DND-41 (cell line): ENCODE measurements around the gene PCCB.

Source experiments
- ATAC-seq: fragments of 200-7000 bp; cut with Tn5 transposase; 3 replicates; pipeline ENCODE4 v1.9.1; 2021; ENCODE audit warnings: low read depth; ENCODE audit not compliant: insufficient read depth
- DNase-seq: peaks from one replicate; pipeline ENCODE4 v3.0.0-alpha.2; 2020
- H2AFZ ChIP-seq: 2 replicates; pipeline ENCODE4 v1.6.0; 2012; ENCODE audit warnings: low read depth, low read length
- H3K27ac ChIP-seq: 2 replicates; pipeline ENCODE4 v1.5.1; 2012; ENCODE audit warnings: low read length, inconsistent platforms
- H3K27me3 ChIP-seq: fragments of 200-600 bp; sonication (generic); 2 replicates; pipeline ENCODE4 v1.6.0; 2012; ENCODE audit warnings: low read length, mild to moderate bottlenecking, inconsistent platforms; ENCODE audit not compliant: insufficient read depth, poor library complexity
- H3K36me3 ChIP-seq: 2 replicates; pipeline ENCODE4 v1.5.1; 2012; ENCODE audit warnings: low read length, inconsistent platforms; ENCODE audit not compliant: insufficient read depth
- H3K4me1 ChIP-seq: 2 replicates; pipeline ENCODE4 v1.5.1; 2012; ENCODE audit warnings: mild to moderate bottlenecking, low read length; ENCODE audit not compliant: insufficient read depth
- H3K4me2 ChIP-seq: 2 replicates; pipeline ENCODE4 v1.6.0; 2012; ENCODE audit warnings: mild to moderate bottlenecking, moderate library complexity, low read length, inconsistent platforms; ENCODE audit not compliant: insufficient read depth
- H3K4me3 ChIP-seq, 2 experiments: fragments of 200-600 bp in 1 of 2; shearing (Covaris generic) in 1 of 2; 2 replicates each; pipeline ENCODE4 v1.5.1; 2012 to 2016; ENCODE audit warnings: inconsistent platforms in 2 of 2, low read length in 2 of 2, mild to moderate bottlenecking in 2 of 2, low read depth in 1 of 2, moderate library complexity in 1 of 2
- H3K79me2 ChIP-seq: 2 replicates; pipeline ENCODE4 v1.6.0; 2012; ENCODE audit warnings: low read length, inconsistent platforms; ENCODE audit not compliant: insufficient read depth
- H3K9ac ChIP-seq: 2 replicates; pipeline ENCODE4 v1.6.0; 2012; ENCODE audit warnings: low read depth, mild to moderate bottlenecking, inconsistent platforms, low read length, moderate library complexity
- H3K9me3 ChIP-seq: 2 replicates; pipeline ENCODE4 v1.5.1; 2012; ENCODE audit warnings: low read length, moderate library complexity, mild to moderate bottlenecking, inconsistent platforms; ENCODE audit not compliant: insufficient read depth, severe bottlenecking
- H4K20me1 ChIP-seq: 2 replicates; pipeline ENCODE4 v1.6.0; 2012; ENCODE audit warnings: low read length; ENCODE audit not compliant: insufficient read depth
- EZH2 ChIP-seq: IDR thresholded peaks from 3 replicates; pipeline ENCODE4 v1.6.1; 2012; ENCODE audit warnings: borderline replicate concordance, low read depth, mild to moderate bottlenecking, moderate library complexity, low read length, inconsistent platforms; ENCODE audit not compliant: severe bottlenecking
- TF ChIP-seq, protein P1 (sequence below): IDR thresholded peaks from 2 replicates; pipeline ENCODE4 v1.5.1; 2012; ENCODE audit warnings: borderline replicate concordance, low read length, moderate library complexity, mild to moderate bottlenecking; ENCODE audit not compliant: poor library complexity, severe bottlenecking; ENCODE audit errors: extremely low read depth

The PCCB gene

DNA sequence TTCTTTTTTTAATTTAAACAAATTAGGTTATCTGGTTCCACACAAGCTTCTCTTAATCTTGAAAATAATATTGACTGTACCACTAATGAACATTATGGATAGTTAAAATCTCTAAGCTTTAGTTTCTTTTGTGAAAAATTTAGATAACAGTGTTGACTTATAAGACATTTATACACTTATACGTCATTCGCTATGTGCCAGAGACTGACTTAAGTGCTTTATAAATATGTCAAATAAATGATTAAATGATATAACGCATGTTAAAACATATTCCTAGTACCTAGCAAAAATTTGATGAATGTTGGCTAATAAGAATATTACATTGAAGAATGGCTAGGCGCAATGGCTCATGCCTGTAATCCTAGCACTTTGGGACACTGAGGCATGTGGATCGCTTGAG, 96.3 kb downstream of the PCCB start:
- Histone ChIP-seq H3K4me1 (no peaks in the 10 kb centered on the region), H3K27ac (no peak overlapping the region), H3K79me2 (no peaks in the 10 kb centered on the region), H3K4me3 (no peak overlapping the region), H3K4me2 (no peak overlapping the region), H3K9me3 (no peaks in the 10 kb centered on the region), H3K27me3 (no peaks in the 10 kb centered on the region), H3K36me3 (peaks cover 82% of the 10 kb centered on the region), H2AFZ (no peak overlapping the region), H3K9ac (no peak overlapping the region), H4K20me1 (no peaks in the 10 kb centered on the region)
- ATAC-seq (no peak), DNase-seq (no peak)
- no peak for TF ChIP-seq EZH2
- TF ChIP-seq, protein P1, sequence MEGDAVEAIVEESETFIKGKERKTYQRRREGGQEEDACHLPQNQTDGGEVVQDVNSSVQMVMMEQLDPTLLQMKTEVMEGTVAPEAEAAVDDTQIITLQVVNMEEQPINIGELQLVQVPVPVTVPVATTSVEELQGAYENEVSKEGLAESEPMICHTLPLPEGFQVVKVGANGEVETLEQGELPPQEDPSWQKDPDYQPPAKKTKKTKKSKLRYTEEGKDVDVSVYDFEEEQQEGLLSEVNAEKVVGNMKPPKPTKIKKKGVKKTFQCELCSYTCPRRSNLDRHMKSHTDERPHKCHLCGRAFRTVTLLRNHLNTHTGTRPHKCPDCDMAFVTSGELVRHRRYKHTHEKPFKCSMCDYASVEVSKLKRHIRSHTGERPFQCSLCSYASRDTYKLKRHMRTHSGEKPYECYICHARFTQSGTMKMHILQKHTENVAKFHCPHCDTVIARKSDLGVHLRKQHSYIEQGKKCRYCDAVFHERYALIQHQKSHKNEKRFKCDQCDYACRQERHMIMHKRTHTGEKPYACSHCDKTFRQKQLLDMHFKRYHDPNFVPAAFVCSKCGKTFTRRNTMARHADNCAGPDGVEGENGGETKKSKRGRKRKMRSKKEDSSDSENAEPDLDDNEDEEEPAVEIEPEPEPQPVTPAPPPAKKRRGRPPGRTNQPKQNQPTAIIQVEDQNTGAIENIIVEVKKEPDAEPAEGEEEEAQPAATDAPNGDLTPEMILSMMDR, result no peak

DNA sequence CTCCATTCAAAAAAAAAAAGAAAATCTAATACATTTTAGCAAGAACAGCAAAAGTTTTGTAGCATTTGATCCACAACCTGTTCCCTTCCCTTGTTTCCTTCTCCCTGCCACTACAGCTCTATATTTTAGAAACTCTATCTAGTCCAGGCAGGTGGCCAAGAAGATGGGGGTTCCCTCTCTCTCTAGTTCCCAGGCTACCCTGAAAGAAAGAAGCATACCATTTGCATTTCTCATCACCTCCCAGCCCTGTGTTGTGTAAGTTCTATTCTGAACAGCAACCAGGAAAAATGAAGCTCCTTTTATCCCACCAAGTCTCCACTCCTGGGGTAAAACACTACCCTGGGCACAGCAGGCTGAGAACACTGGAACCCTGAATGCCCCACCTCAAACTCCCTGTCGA, 100.0 kb downstream of the PCCB start:
- ATAC-seq (no peak), DNase-seq (no peak)
- no peaks in the 10 kb centered on the region for H3K79me2 ChIP-seq
- peaks cover 70% of the 10 kb centered on the region for H3K36me3 ChIP-seq
- H4K20me1 ChIP-seq, result no peaks in the 10 kb centered on the region
- no peak overlapping the region for H3K27ac ChIP-seq
- no peak for TF ChIP-seq EZH2
- TF ChIP-seq, protein P1, result no peak
- H3K27me3 ChIP-seq, result no peaks in the 10 kb centered on the region
- H3K9me3 ChIP-seq, result no peaks in the 10 kb centered on the region
- H2AFZ ChIP-seq, result no peak overlapping the region
- H3K9ac ChIP-seq, result no peak overlapping the region
- no peaks in the 10 kb centered on the region for H3K4me1 ChIP-seq
- H3K4me3 ChIP-seq, result no peak overlapping the region
- H3K4me2 ChIP-seq, result no peak overlapping the region

DNA sequence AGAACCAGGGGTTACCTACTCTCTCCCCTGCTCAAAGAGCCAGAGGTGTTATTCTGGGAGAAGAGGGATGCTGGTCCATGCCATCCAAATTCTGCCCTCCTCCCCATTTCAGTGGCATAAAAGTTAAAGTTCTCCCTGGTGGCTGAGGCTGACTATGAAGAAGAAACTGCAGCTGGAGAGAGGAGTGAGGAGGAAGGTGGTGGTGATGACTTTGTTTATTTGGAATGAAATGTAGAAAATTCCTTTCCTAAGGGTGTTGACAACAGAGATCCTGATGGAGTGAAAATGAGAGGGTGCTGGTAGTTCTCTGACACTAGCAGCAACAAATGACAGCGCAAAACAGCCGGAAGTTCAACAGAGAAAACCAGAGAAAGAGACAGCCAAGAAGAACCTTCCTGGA, 100.4 kb downstream of the PCCB start:
- Histone ChIP-seq H3K4me2 (no peak overlapping the region), H3K27ac (no peak overlapping the region), H3K27me3 (no peaks in the 10 kb centered on the region), H3K9me3 (no peaks in the 10 kb centered on the region), H3K4me3 (no peak overlapping the region), H4K20me1 (no peaks in the 10 kb centered on the region), H2AFZ (no peak overlapping the region), H3K79me2 (no peaks in the 10 kb centered on the region), H3K36me3 (peaks cover 67% of the 10 kb centered on the region), H3K4me1 (no peaks in the 10 kb centered on the region), H3K9ac (no peak overlapping the region)
- TF ChIP-seq EZH2, result no peak
- TF ChIP-seq, protein P1, result no peak
- ATAC-seq, result no peak
- DNase-seq, result no peak

DNA sequence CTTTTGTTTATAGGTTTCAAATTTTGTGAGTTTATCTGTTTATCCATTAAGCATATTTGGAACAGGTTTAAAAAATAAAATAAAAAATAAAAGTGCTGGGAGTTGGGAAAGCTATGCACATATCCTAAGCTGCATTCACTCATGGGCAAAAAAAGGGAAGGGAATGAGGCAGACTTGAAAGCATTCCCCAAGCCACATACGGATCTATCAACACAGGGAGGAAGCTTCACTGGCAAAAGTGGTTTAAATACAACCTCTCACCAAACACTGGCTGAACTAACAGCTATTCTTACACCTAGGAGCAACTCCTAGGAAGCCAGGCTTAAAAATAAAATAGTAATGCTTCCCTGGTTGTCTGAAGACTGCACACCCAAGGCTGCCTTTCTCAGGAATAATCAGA, 101.2 kb downstream of the PCCB start:
- TF ChIP-seq EZH2, result no peak
- TF ChIP-seq, protein P1, result no peak
- no peak overlapping the region for H3K9ac ChIP-seq

More for the DNA sequence above, 101.2 kb downstream of the PCCB start:
- no peaks in the 10 kb centered on the region for H3K4me1 ChIP-seq
- H3K9me3 ChIP-seq, result no peaks in the 10 kb centered on the region
- H3K79me2 ChIP-seq, result no peaks in the 10 kb centered on the region
- no peak overlapping the region for H3K27ac ChIP-seq
- H4K20me1 ChIP-seq, result no peaks in the 10 kb centered on the region
- ATAC-seq, result no peak
- peaks cover 65% of the 10 kb centered on the region for H3K36me3 ChIP-seq
- H3K4me2 ChIP-seq, result no peak overlapping the region
- H3K27me3 ChIP-seq, result no peaks in the 10 kb centered on the region
- no peak for DNase-seq
- H2AFZ ChIP-seq, result no peak overlapping the region
- no peak overlapping the region for H3K4me3 ChIP-seq
